Mesenchymal stem cell (in vitro differentiated cells and primary cell): ENCODE data around the gene PPP6R3.
A peak's percentile ranks its signal among the peaks of the same experiment; 100 is the strongest.
"Not testable (repeated sequence)": the region's sequence is repeated elsewhere in the genome, so short reads cannot be mapped to it uniquely, and the experiment has no call there.

Source experiments
- DNase-seq: peaks from one replicate; pipeline ENCODE4 v3.0.0-alpha.2; 2013
- H2AFZ ChIP-seq: one replicate; pipeline ENCODE4 v1.6.1; 2013; ENCODE audit warnings: low read depth, mild to moderate bottlenecking, control low read depth, inconsistent platforms, low read length, moderate library complexity
- H2AK5ac ChIP-seq: 2 replicates; pipeline ENCODE4 v1.6.1; 2013; ENCODE audit warnings: low read length, moderate library complexity, mild to moderate bottlenecking, inconsistent platforms; ENCODE audit not compliant: severe bottlenecking
- H2BK120ac ChIP-seq: one replicate; pipeline ENCODE4 v1.6.1; 2013; ENCODE audit warnings: low read depth, mild to moderate bottlenecking, inconsistent platforms, low read length, moderate library complexity
- H2BK12ac ChIP-seq, 2 experiments: one replicate each; pipeline ENCODE4 v1.6.1; 2013; ENCODE audit warnings: inconsistent platforms in 2 of 2, low read length in 2 of 2, mild to moderate bottlenecking in 2 of 2, moderate library complexity in 2 of 2, control low read depth in 1 of 2
- H2BK15ac ChIP-seq: one replicate; pipeline ENCODE4 v1.6.1; 2013; ENCODE audit warnings: mild to moderate bottlenecking, low read depth, inconsistent platforms; ENCODE audit not compliant: poor library complexity, severe bottlenecking
- H2BK5ac ChIP-seq: 2 replicates; pipeline ENCODE4 v1.6.1; 2013; ENCODE audit warnings: low read depth, mild to moderate bottlenecking, low read length, control low read depth, inconsistent platforms; ENCODE audit not compliant: poor library complexity, severe bottlenecking
- H3K14ac ChIP-seq, 2 experiments: one replicate each; pipeline ENCODE4 v1.6.1; 2013; ENCODE audit warnings: inconsistent platforms in 2 of 2, low read length in 2 of 2, control low read depth in 1 of 2, mild to moderate bottlenecking in 1 of 2, moderate library complexity in 1 of 2
- H3K18ac ChIP-seq, 2 experiments: one replicate each; pipeline ENCODE4 v1.6.1; 2013; ENCODE audit warnings: inconsistent platforms in 2 of 2, low read length in 2 of 2, control low read depth in 1 of 2, low read depth in 1 of 2, mild to moderate bottlenecking in 1 of 2
- H3K23ac ChIP-seq, 2 experiments: one replicate each; pipeline ENCODE4 v1.6.1; 2013; ENCODE audit warnings: inconsistent platforms in 2 of 2, low read length in 2 of 2, mild to moderate bottlenecking in 2 of 2, moderate library complexity in 2 of 2, control low read depth in 1 of 2
- H3K27ac ChIP-seq: 2 replicates; pipeline ENCODE4 v1.5.1; 2013; ENCODE audit warnings: mild to moderate bottlenecking, moderate library complexity, low read length, control low read depth, inconsistent platforms; ENCODE audit not compliant: poor library complexity, severe bottlenecking
- H3K27me3 ChIP-seq, 2 experiments: 2 replicates each; pipeline versions ENCODE4 v1.6.1 to v1.7.0; 2013; ENCODE audit warnings: low read length in 2 of 2, mild to moderate bottlenecking in 2 of 2, moderate library complexity in 2 of 2, control low read depth in 1 of 2, inconsistent platforms in 1 of 2; ENCODE audit not compliant: control insufficient read depth in 1 of 2, insufficient read depth in 1 of 2
- H3K36me3 ChIP-seq, 2 experiments: 2 replicates each; pipeline versions ENCODE4 v1.6.1 to v1.7.0; 2013; ENCODE audit warnings: low read length in 2 of 2, control low read depth in 1 of 2, inconsistent platforms in 1 of 2, low read depth in 1 of 2, mild to moderate bottlenecking in 1 of 2; ENCODE audit not compliant: insufficient read depth in 2 of 2, control insufficient read depth in 1 of 2
- H3K4ac ChIP-seq, 2 experiments: one replicate each; pipeline ENCODE4 v1.6.1; 2013; ENCODE audit warnings: inconsistent platforms in 2 of 2, low read length in 2 of 2, mild to moderate bottlenecking in 2 of 2, moderate library complexity in 2 of 2, control low read depth in 1 of 2, low read depth in 1 of 2
- H3K4me1 ChIP-seq: 2 replicates; pipeline ENCODE4 v1.6.1; 2013; ENCODE audit warnings: low read depth, low read length, control low read depth; ENCODE audit not compliant: control insufficient read depth, insufficient read depth
- H3K4me2 ChIP-seq: 2 replicates; pipeline ENCODE4 v1.6.1; 2013; ENCODE audit warnings: low read length, mild to moderate bottlenecking, inconsistent platforms; ENCODE audit not compliant: poor library complexity, severe bottlenecking
- H3K4me3 ChIP-seq, 2 experiments: 2 replicates each; pipeline versions ENCODE4 v1.5.1 to v1.7.0; 2013; ENCODE audit warnings: low read length in 2 of 2, mild to moderate bottlenecking in 2 of 2, control low read depth in 1 of 2, low read depth in 1 of 2; ENCODE audit not compliant: insufficient read depth in 1 of 2
- H3K79me1 ChIP-seq: replicated peaks from 2 replicates; pipeline ENCODE4 v1.6.1; 2013; ENCODE audit warnings: mild to moderate bottlenecking, control low read depth, low read length, inconsistent platforms; ENCODE audit not compliant: poor library complexity, severe bottlenecking
- H3K9ac ChIP-seq: 2 replicates; pipeline ENCODE4 v1.7.0; 2013; ENCODE audit warnings: mild to moderate bottlenecking, low read length, moderate library complexity
- H3K9me3 ChIP-seq: 2 replicates; pipeline ENCODE4 v1.7.0; 2013; ENCODE audit warnings: mild to moderate bottlenecking, low read length; ENCODE audit not compliant: control insufficient read depth
- H4K8ac ChIP-seq: one replicate; pipeline ENCODE4 v1.6.1; 2013; ENCODE audit warnings: inconsistent platforms, mild to moderate bottlenecking, low read length, moderate library complexity
- H4K91ac ChIP-seq: one replicate; pipeline ENCODE4 v1.6.1; 2013; ENCODE audit warnings: mild to moderate bottlenecking, low read length, inconsistent platforms
- WGBS: methylation state at CpG from one replicate; pipeline ENCODE4 v1.1.7; 2013; ENCODE audit warnings: mixed read lengths; 5-methylcytosine and 5-hydroxymethylcytosine counted together

PPP6R3 gene

DNA sequence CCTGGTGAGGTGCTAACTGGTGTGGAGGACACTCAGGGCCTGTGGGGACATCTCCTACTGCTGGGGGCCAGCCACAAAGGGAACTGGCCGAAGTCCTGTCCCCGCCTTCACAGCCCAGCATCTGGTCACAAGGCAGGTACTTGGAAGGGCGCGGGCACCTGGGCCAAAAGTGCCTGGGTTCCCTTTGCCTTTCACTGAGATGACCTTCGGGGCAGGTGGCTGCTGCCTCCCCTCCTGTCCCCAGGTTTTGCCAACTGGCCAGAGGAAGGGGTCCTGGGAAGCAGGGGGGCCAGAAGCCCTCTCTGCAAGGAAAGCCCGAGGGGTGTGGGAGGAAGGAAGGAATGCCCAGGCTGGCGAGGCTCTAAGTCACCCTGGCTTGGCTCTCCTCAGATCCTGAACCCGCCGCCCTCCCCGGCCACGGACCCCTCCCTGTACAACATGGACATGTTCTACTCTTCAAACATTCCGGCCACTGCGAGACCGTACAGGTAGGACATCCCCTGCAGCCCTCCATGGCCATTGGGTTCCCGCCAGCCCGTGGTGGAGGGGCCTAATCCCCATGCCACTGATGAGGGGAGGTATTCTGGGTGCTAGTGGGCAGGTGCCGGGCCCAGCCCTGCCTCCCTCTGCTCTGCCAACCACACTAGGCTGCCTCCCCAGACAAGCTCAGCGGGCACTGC, 14.4 kb upstream of the PPP6R3 start:
- Histone ChIP-seq H4K91ac (no peak overlapping the region), H3K9ac (no peak overlapping the region), H3K27me3 (no peaks in the 10 kb centered on the region), H3K18ac (no peak overlapping the region), H2BK12ac (no peak overlapping the region), H2BK5ac (no peak overlapping the region), H2AFZ (no peak overlapping the region), H2AK5ac (peak overlapping the region; percentile 45), H3K79me1 (peaks cover 3% of the 10 kb centered on the region), H3K14ac (no peak overlapping the region), H3K4me2 (no peak overlapping the region), H3K36me3 (peaks cover 16 to 45% of the 10 kb centered on the region in 2 experiments), H3K9me3 (no peaks in the 10 kb centered on the region), H2BK120ac (no peak overlapping the region), H4K8ac (no peak overlapping the region), H2BK15ac (peak overlapping the region; percentile 41), H3K4ac (no peak overlapping the region), H3K4me1 (peaks cover 16% of the 10 kb centered on the region), H3K4me3 (no peak overlapping the region), H3K23ac (no peak overlapping the region), H3K27ac (no peak overlapping the region)
- no peak for DNase-seq
- 96% methylated on average over 18 of the region's 18 CpGs for WGBS

DNA sequence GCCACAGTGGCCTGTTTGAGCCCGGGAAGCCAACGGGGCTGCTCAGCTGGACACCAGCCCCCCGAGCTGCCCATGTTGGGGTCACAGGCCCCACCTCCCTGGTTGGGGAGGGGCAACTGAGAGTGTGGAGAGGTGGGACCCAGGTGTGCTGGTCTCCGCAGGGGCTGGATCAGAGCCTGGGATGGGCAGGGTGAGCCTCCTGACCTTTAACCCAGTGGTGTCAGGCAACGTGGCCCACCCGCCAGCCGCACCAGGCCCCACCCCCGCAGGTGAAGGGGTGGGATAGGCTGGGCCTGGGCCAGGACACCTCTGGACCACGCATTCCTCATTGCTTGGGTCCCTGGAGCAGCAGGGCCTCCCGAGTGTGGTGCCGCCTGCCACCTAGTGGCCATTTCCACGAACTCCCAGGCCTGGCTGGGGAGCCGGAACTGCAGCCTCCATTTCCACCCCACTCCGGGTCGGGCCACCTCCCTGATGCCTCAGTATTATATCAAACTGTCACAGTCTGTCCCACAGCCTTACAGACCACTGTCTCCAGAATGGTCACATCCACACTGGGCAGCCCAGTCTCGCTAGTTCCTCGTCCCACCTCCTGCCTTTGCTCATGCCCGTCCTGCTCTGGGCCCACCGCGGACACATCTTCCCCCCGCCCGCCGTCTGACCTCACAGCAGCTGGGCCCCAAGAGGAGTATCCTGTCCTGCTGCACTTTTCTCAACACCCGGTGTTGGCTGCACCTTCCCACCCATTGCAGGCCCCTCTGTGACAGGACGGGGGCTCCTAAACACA, 13.3 kb upstream of the PPP6R3 start:
- Histone ChIP-seq H3K79me1 (peaks cover 3% of the 10 kb centered on the region), H2BK120ac (no peak overlapping the region), H2BK15ac (no peak overlapping the region), H3K27ac (no peak overlapping the region), H3K9me3 (no peaks in the 10 kb centered on the region), H3K36me3 (peaks cover 16 to 45% of the 10 kb centered on the region in 2 experiments), H3K4me2 (no peak overlapping the region), H3K9ac (peak overlapping the region; percentile 39), H4K8ac (peak overlapping the region; percentile 10), H2BK5ac (no peak overlapping the region), H3K4ac (peak overlapping the region in 1 of 2 experiments; percentile 36), H3K27me3 (no peaks in the 10 kb centered on the region), H4K91ac (no peak overlapping the region), H2BK12ac (peak overlapping the region in 1 of 2 experiments; percentile 80), H3K4me1 (peaks cover 9% of the 10 kb centered on the region), H3K14ac (no peak overlapping the region), H3K18ac (no peak overlapping the region), H3K23ac (no peak overlapping the region), H2AK5ac (no peak overlapping the region), H3K4me3 (no peak overlapping the region), H2AFZ (peak overlapping the region; percentile 32)
- DNase-seq: peak; percentile 70
- WGBS: 51% methylated on average over 24 of the region's 25 CpGs

DNA sequence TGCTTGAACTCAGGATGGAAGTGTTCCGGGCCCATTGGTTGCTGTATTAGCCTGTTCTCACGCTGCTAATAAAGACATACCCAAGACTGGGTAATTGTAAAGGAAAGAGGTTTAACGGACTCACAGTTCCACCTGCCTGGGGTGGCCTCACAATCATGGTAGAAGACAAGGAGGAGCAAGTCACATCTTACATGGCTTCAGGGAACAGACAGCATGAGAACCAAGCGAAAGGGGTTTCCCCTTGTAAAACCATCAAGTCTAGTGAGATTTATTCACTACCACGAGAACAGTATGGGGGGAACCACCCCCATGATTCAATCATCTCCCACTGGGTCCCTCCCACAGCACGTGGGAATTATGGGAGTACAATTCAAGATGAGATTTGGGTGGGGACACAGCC, 12.6 kb upstream of the PPP6R3 start:
- not testable (repeated sequence) for H2BK120ac ChIP-seq, H4K8ac ChIP-seq, H3K18ac ChIP-seq, H3K23ac ChIP-seq, H3K27me3 ChIP-seq, H3K27ac ChIP-seq, H2AK5ac ChIP-seq, H3K4me3 ChIP-seq, DNase-seq, H2BK12ac ChIP-seq, H3K4me1 ChIP-seq, H2BK15ac ChIP-seq, H3K14ac ChIP-seq, H4K91ac ChIP-seq, H2BK5ac ChIP-seq, H3K9me3 ChIP-seq, H3K4me2 ChIP-seq, H2AFZ ChIP-seq, H3K79me1 ChIP-seq, H3K4ac ChIP-seq
- peak overlapping the region; percentile 39 for H3K9ac ChIP-seq
- WGBS: 88% methylated on average over 4 of the region's 6 CpGs
- H3K36me3 ChIP-seq: peaks cover 16 to 41% of the 10 kb centered on the region in 2 experiments

DNA sequence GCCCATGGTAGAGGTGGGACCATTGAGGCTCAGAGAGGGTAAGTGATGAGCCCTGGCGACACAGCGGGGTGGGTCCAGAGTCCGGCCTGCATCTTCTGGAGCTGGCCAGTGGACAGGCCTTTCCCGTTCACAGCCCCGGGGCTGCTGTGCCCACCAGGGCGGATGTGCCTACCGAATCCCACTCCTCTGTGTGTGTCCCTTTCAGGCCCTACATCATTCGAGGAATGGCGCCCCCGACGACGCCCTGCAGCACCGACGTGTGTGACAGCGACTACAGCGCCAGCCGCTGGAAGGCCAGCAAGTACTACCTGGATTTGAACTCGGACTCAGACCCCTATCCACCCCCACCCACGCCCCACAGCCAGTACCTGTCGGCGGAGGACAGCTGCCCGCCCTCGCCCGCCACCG, 11.9 kb upstream of the PPP6R3 start:
- Histone ChIP-seq H2BK12ac (peak overlapping the region in 1 of 2 experiments; percentile 10), H3K4me2 (no peak overlapping the region), H3K14ac (no peak overlapping the region), H2BK120ac (no peak overlapping the region), H3K79me1 (peaks cover 3% of the 10 kb centered on the region), H4K8ac (no peak overlapping the region), H2AK5ac (no peak overlapping the region), H3K23ac (no peak overlapping the region), H3K4me1 (peaks cover 2% of the 10 kb centered on the region), H3K4ac (peak overlapping the region in 1 of 2 experiments; percentile 67), H2BK5ac (no peak overlapping the region), H3K9ac (no peak overlapping the region), H4K91ac (no peak overlapping the region), H2BK15ac (no peak overlapping the region), H3K4me3 (no peak overlapping the region), H3K27ac (no peak overlapping the region), H2AFZ (no peak overlapping the region), H3K27me3 (no peaks in the 10 kb centered on the region), H3K36me3 (peaks cover 16 to 41% of the 10 kb centered on the region in 2 experiments), H3K18ac (no peak overlapping the region), H3K9me3 (no peaks in the 10 kb centered on the region)
- 95% methylated on average over 22 of the region's 25 CpGs for WGBS
- no peak for DNase-seq
